ENCODE results near the gene CNDP2.
"Not testable (repeated sequence)": the region's sequence is repeated elsewhere in the genome, so short reads cannot be mapped to it uniquely, and the experiment has no call there.

GRCh38 chr18:74500774-74501173 lies 4.6 kb downstream of the CNDP2 start:
- not testable (repeated sequence) for TF ChIP-seq CTCF (IDR thresholded peaks at IDR 0.05); RFX5 (IDR thresholded peaks at IDR 0.05); FOXS1 (CRISPR knock-in tag; IDR thresholded peaks at IDR 0.05)

Data from A549 (cell line).